Measurements from ENCODE around the gene ZNF593. TPM values are rescaled to one million over a fixed set of nuclear protein-coding genes. Genes with fewer than 3 reads are reported as not detected.

ZNF593 gene
- total and polyA plus RNA-seq, 2 donors from 2014 or later = 22.4 to 93.2 TPM

- Histone ChIP-seq H3K4me1 (ENCODE audit: control insufficient read depth in 2 of 3, insufficient read depth in 2 of 3, low read depth in 1 of 3, low read length in 3 of 3) (no peaks in the 10 kb centered on the region), H3K9ac (ENCODE audit: low read length in 3 of 3) (no peak overlapping the region), H3K27me3 (ENCODE audit: control insufficient read depth, insufficient read depth, low read length) (no peaks in the 10 kb centered on the region), H3K36me3 (ENCODE audit: control insufficient read depth in 2 of 3, insufficient read depth in 3 of 3, low read length in 3 of 3) (no peaks in the 10 kb centered on the region), H3K9me3 (ENCODE audit: control insufficient read depth in 2 of 3, insufficient read depth in 1 of 3, low read length in 3 of 3) (no peaks in the 10 kb centered on the region), H3K4me3 (ENCODE audit: low read length in 3 of 3) (no peak overlapping the region), H3K27ac (ENCODE audit: low read depth in 2 of 2, low read length in 2 of 2) (no peak overlapping the region)
- no peak for TF ChIP-seq CTCF (IDR thresholded peaks at IDR 0.05; ENCODE audit: borderline replicate concordance, extremely low read depth, insufficient read depth)
- intact Hi-C loops (cut with DNase I) = no loop called here
- no peak for DNase-seq
- no peak for FAIRE-seq
Observed at GRCh38 chr1:26184883-26185282, 15.2 kb downstream of the ZNF593 start.

- Histone ChIP-seq H3K36me3 (ENCODE audit: control insufficient read depth in 2 of 3, insufficient read depth in 3 of 3, low read length in 3 of 3) (no peaks in the 10 kb centered on the region), H3K4me3 (ENCODE audit: low read length in 3 of 3) (no peak overlapping the region), H3K9ac (ENCODE audit: low read length in 3 of 3) (no peak overlapping the region), H3K27me3 (ENCODE audit: control insufficient read depth, insufficient read depth, low read length) (no peaks in the 10 kb centered on the region), H3K9me3 (ENCODE audit: control insufficient read depth in 2 of 3, insufficient read depth in 1 of 3, low read length in 3 of 3) (no peaks in the 10 kb centered on the region), H3K27ac (ENCODE audit: low read depth in 2 of 2, low read length in 2 of 2) (no peak overlapping the region), H3K4me1 (ENCODE audit: control insufficient read depth in 2 of 3, insufficient read depth in 2 of 3, low read depth in 1 of 3, low read length in 3 of 3) (no peaks in the 10 kb centered on the region)
- FAIRE-seq = no peak
- intact Hi-C loops (cut with DNase I) = no loop called here
- DNase-seq = no peak
- no peak for TF ChIP-seq CTCF (IDR thresholded peaks at IDR 0.05; ENCODE audit: borderline replicate concordance, extremely low read depth, insufficient read depth)
Observed at GRCh38 chr1:26187882-26188281, 18.2 kb downstream of the ZNF593 start.

GRCh38 chr1:26188477-26188876, 18.8 kb downstream of the ZNF593 start:
- Histone ChIP-seq H3K4me3 (ENCODE audit: low read length in 3 of 3) (no peak overlapping the region), H3K36me3 (ENCODE audit: control insufficient read depth in 2 of 3, insufficient read depth in 3 of 3, low read length in 3 of 3) (no peaks in the 10 kb centered on the region)
- no peak for FAIRE-seq

More at GRCh38 chr1:26188477-26188876, 18.8 kb downstream of the ZNF593 start:
- no peak overlapping the region for H3K9ac ChIP-seq (ENCODE audit: low read length in 3 of 3)
- H3K27ac ChIP-seq (ENCODE audit: low read depth in 2 of 2, low read length in 2 of 2) = no peak overlapping the region
- no peak for DNase-seq
- H3K4me1 ChIP-seq (ENCODE audit: control insufficient read depth in 2 of 3, insufficient read depth in 2 of 3, low read depth in 1 of 3, low read length in 3 of 3) = no peaks in the 10 kb centered on the region
- intact Hi-C loops (cut with DNase I) = no loop called here
- H3K9me3 ChIP-seq (ENCODE audit: control insufficient read depth in 2 of 3, insufficient read depth in 1 of 3, low read length in 3 of 3) = no peaks in the 10 kb centered on the region
- no peaks in the 10 kb centered on the region for H3K27me3 ChIP-seq (ENCODE audit: control insufficient read depth, insufficient read depth, low read length)
- TF ChIP-seq CTCF (IDR thresholded peaks at IDR 0.05; ENCODE audit: borderline replicate concordance, extremely low read depth, insufficient read depth) = no peak

All from kidney (tissue), 14 donors.